NCI-H2196 (cell line): ENCODE measurements around the gene TRIM39.
"Not testable (repeated sequence)": the region's sequence is repeated elsewhere in the genome, so short reads cannot be mapped to it uniquely, and the experiment has no call there.

ENCODE experiments used
- DNase-seq: peaks from one replicate; lab custom pipeline; 2025; ENCODE audit not compliant: unreplicated experiment; lab: John Stamatoyannopoulos, UW

Gene TRIM39

DNA sequence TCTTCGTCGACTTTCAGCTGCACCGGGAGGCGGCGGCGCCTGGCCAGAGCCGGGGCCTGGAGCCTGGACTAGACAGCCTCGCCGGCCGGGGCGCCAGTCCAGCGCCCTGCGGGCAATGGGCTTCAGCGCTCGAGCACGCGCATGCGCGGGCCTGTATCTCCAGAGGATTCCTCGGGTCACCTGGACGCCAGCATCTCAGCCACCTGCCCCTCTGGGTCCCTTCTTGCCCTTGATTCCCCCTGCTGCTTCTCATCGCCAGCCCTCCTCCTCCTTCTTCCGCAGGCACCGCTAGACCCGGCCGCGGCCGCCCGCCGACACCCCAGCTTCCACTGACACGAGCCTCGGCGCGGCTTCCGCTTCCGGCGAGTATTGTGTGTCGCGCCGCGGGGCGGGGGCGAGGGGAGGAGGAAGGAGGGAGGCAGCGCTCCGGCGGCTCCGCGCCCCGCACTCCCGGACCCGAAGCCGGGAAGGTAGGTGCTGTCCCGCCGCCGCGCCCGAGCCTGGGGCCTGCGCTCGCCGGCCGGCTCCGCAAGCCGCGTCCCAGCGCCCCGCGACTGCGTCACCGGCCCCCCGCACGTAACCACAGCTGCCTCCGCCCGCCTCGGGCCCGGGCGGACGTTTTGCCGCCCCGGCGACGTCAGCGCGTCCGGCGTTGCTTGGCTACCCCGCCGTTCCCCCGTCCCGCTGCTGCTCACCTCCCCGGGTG is at the start of gene TRIM39:
Gene TRIM39, plus strand, starts transcription at position 402 of the 706 bp plus-strand sequence. CDS start 2,391 bp downstream, outside the sequence.
- peak; percentile 90 for DNase-seq

DNA sequence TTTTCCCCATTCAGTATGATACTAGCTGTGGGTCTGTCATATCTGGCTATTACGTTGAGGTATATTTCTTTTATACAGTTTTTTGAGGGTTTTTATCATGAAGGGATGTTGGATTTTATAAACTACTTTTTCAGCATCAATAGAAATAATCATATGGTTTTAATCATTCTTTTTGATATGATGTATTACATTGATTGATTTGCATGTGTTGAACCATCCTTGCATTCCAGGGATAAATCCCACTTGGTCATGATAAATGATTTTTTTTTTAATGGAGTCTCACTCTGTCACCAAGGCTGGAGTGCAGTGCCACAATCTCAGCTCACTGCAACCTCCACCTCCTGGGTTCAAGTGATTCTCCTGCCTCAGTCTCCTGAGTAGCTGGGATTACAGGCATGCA is 45.7 kb upstream of the TRIM39 start:
- DNase-seq, result not testable (repeated sequence)

DNA sequence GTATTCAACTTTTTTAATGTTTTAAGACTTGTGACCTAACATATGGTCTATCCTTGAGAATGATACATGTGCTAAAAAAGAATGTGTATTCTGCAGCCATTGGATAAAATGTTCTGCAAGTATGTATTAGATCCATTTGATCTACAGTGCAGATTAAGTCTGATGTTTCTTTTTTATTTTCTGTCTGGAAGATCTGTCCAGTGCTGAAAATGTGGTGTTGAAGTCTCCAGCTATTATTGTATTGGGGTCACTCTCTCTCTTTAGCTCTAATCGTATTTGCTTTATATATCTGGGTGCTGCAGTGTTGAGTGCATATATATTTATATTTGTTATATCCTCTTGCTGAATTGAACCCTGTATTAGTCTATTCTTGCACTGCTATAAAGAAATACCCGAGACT is 44.2 kb upstream of the TRIM39 start:
- no peak for DNase-seq

DNA sequence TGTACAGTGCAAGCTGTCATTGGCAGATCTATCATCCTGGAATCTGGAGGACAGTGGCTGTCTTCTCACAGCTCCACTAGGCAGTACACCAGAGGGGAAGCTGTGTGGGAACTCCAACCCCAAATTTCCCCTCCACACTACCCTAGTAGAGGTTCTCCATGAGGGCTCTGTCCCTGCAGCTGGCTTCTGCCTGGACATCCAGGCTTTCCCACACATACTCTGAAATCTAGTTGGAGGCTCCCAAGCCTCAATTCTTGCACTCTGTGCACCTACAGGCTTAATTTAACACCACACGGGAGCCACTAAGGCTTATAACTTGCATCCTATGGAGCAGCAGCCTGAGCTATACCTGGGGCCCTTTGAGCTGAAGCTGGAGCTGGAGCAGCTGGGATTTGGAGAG is 43.0 kb upstream of the TRIM39 start:
- no peak for DNase-seq

DNA sequence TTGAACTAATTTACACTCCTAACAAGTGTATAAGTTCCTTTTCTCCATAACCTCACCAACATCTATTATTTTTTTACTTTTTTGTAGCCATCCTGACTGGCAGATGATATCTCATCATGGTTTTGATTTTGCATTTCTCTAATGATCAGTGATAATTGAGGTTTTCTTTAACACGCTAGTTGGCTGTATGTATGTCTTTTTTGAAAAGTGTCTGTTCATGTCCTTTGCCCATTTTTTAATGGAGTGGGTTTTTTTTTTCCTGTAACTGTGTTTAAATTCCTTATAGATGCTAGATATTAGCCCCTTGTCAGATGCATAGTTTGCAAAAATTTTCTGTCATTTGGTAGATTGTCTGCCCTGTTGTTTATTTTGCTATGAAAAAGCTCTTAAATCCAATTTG is 39.6 kb upstream of the TRIM39 start:
- no peak for DNase-seq

DNA sequence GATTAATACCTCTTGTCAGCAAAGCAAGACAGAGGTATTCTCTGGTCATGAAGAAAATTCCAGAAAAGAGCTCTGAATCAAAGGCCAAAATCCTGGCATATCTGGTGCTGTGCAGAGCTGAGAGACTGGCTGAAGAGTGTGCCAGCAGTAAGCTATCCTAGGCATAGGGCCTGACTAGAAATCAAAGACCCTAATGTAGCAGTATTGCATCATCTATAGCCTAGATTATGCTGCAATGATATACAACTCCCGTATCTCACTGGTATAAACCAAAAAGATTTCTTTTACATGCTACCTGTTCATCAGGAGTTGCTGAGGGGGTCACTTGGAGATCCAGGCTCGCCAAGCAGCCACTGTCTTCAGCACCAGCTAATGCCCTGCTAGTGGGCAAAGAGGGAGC is 30.9 kb upstream of the TRIM39 start:
- no peak for DNase-seq

DNA sequence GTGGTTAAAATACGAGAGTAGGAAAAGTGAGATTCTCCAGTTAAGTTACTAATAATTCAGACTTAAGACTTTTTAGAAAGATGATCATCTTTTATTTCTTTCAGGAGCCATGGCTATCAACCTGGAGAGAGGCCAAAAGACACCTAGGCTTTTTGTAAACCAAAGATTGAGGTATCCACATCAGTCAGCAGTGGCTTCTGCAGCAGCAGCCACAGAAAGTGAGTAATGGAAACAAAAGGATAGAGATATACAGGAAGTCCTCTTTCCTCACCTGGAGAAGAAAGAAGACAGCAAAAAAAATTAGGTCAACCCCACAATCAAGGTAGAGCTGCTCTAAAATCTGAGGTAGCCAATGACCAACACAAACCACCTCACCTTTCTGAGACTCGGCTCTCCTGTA is 22.7 kb upstream of the TRIM39 start:
- no peak for DNase-seq

DNA sequence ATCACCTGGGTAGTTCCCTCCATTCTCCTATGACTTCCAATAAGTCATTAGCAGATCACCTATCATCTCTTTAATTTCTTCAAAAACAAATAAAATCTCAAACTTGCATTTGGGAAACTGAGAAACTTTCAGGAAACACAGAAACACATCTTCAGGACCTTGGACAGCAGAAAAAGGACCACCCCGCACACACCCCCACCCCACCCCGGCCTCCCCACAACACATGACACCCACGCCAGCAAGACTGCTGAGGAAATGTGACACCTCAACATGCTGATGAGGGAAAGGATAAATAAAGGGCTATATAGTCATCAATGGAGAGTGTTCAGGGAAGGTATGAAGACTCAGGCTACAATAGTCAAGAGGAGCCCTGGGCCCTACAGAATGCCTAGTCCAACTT is 15.6 kb upstream of the TRIM39 start:
- no peak for DNase-seq

DNA sequence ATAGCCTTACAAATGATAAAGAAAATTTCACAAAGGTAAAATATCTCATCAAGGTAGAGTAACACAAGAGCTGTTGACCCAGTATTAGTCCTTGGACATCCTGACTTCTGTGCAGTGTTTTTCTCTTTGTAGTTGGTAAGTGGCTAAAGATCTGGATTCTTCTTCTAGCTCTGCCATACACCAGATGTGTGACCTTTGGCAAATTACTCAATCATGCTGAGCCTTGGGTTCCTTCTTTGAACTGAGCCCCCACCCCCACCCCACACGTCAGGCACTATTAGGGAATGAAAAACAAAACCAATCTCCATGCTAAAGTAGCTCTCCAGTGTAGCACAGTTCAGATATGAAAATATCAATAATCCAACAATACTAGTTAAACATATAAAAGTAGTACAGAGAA is 15.1 kb upstream of the TRIM39 start:
- DNase-seq, result no peak

DNA sequence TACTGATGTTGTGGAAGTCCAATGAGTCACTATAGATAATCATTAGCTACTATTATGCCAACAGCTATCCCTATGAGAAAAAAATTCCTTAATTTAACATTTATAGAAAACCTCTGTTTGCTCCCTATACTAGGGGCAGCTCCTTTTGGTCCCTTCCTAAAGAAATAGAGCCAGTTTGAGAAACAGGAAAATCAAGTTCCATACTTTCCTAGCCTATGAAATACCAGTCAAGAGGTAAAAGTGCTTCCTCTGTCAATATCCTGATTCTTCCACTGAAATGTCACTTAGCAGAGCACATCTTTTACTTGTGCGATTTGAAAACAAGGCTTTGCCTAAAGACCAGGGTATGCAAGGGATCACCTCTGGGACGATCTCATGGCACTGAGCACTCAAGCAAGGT is 14.5 kb upstream of the TRIM39 start:
- DNase-seq, result no peak

DNA sequence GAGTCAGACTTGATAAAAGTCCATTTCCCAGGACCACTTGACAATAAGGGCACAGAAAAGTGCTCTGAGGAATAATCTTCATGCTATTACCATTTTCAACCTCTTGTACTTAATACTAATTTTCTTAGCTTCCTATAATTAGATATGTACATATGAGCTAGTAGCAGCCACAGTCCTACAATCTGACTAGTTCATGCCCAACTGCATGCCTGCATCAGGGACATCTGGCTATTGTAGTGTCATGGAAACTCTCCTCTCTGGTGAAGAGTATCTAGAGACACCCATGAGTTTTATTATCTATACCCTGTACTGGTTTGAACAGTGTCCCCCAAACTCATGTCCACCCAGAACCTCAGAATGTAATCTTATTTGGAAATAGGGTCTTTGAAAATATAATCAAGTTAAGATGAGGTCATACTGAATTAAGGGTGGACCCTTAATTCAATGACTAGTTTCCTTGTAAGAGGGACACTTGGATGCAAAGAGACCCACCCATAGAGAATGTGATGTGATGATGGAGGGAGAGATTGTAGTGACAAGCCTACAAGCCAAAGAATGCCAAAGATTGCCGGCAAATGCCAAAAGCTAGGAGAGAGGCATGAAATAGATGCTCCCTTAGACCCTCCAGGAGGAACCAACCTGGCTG is 13.9 kb upstream of the TRIM39 start:
- DNase-seq, result no peak

DNA sequence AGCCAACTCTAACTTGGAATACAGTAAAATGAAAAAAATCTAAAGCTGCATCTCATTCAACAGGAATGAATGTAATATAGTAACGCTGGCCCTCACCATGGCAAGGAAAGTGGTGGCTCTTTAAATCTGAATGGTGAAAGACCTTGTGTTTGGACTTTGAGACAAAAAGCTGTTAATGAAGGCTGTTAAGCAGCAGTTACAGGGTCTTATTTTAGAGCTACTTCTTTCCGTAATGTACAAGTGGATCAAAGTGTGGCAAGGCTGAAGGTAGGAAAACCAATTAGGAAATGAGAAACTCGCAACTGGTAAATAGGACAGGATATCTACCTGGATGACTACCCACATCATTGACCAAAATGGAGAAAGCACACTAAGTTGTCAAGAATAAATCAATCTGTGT is 11.6 kb upstream of the TRIM39 start:
- no peak for DNase-seq

DNA sequence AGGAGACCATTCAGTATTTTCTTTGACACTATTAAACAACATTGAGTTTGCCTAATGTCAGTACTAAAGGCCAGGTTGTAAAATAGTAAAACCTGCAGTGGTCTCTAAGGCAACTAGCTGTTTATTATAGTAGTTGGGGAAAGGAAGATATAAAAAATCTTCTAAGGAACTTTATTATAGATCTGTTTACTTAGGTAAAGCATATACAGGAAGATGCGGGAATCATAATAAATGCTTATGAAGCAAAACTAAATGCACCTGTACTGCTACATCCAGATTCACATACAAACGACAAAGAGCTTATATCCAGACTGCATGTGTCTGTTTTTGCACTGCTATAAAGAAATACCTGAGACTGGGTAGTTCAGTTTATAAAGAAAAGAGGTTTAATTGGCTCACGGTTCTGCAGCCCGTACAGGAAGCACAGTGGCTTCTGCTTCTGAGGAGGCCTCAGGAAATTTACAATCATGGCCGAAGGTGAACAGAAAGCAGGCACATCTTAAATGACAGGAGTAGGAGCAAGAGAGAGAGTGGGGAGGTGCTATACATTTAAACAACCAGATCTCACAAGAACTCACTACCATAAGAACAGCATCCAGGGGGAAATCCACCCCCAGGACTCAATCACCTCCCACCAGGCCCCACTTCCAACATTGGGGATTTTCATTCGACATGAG is 8.7 kb upstream of the TRIM39 start:
- no peak for DNase-seq

DNA sequence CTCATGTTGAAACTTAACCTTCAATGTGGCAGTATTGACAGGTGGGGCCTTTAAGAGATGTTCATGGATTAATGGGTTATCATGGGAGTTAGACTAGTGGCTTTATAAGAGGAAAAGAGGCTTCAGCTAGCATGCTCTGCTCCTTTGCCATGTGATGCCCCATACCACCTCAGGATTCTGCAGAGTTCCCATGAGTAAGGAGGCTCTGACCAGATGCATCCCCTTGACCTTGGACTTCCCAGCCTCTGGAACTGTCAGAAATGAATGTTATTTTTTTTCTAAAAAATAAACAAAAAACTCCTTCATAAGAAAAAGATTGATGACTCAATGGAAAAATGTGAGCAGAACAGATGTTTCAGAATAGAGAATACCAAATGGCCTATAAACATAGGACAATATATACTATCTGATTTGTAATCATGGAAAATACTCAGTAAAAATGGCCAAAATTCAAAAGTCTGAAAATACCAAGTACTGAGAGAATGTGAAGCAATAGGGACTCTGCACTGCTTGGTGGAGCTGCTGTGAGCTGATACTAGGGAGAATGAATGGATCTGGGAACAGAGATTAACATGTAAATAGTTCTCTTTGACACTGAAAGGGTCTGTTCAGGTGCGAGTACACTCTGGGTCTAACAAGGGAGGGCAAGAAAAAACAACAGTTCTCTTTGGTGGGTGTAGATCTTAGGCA is 7.4 kb upstream of the TRIM39 start:
- no peak for DNase-seq

DNA sequence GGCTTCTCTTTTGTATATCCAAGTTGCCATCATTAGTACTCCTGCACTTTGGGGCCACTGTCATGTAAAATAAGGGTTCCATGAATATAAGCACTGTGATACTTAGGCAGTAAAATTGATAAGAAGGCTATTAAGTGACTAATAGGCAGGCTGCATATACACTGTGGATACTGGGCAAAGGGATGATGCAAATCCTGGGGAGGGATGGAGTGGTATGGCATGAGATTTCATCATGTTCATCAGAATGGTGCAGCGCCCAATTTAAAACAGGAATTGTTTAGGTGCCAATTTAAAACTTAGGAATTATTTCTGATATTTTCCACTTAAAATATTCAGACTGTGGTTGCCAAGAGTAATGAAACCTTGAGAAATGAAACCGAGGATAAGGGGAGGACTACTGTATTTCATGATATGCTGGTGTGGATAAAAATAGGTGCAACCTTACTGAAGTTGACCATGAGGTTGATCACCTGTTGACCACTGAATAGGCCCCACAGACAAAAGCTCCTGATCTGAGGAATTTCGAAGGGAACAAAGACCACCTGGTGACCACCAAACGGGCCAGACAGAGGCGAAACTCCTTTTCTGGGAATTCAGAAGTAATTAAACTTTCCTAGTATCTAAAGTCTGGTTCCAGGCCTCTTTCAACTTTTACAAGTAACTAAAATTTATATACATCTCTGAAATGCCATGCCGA is 4.9 kb upstream of the TRIM39 start:
- no peak for DNase-seq

DNA sequence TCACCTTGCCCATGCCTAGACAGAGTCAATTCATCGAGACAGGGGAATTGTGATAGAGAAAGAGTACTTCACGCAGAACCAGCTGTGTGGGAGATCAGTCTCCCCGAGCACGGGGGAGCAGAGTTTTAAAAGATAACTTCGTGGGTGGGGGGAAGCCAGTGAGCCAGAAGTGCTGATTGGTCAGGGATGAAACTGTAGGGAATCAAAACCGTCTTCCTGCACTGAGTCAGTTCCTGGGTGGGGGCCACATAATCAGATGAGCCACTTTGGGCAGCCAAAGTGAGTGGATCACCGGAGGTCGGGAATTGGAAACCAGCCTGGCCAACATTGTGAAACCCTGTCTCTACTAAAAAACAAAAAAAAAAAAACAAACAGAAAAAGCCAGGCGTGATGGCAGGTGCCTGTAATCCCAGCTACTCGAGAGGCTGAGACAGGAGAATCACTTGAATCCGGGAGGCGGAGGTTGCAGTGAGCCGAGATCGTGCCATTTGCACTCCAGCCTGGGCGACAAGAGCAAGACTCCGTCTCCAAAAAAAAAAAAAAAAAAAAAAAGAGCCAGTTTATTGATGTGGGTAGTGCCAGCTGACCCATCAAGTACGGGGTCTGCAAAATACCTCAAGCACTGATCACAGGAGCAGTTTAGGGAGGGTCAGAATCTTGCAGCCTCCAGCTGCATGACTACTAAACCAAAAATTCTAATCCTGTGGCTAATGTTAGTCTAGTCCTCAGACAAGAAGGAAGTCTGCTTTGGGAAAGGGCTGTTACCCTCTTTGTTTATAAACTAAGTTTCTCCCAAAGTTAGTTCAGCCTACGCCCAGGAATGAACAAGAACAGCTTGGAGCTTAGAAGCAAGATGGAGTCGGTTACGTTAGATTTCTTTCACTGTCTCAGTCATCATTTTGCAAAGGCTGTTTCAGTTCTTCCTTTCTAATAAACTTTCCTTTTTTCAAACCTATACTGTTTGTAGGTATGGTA is 3.9 kb upstream of the TRIM39 start:
- DNase-seq, result no peak

DNA sequence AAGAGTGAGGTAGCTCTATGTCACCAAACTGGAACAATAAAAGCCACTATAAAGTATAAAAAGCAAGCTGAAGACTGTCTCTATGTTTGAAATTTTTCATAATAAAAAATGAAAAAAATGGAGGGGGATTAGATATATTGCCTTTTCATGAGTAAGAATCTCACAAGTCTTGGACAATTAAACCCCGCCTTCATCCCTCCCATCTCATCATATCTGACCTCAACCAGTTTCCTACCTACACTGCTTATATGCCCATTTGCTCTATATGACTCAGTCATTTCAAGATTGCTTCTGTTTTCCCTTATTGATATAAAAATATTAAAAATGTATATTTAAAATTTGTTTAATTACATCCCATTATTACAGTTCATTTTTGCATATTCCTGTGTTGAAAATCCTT is 2.9 kb upstream of the TRIM39 start:
- no peak for DNase-seq

DNA sequence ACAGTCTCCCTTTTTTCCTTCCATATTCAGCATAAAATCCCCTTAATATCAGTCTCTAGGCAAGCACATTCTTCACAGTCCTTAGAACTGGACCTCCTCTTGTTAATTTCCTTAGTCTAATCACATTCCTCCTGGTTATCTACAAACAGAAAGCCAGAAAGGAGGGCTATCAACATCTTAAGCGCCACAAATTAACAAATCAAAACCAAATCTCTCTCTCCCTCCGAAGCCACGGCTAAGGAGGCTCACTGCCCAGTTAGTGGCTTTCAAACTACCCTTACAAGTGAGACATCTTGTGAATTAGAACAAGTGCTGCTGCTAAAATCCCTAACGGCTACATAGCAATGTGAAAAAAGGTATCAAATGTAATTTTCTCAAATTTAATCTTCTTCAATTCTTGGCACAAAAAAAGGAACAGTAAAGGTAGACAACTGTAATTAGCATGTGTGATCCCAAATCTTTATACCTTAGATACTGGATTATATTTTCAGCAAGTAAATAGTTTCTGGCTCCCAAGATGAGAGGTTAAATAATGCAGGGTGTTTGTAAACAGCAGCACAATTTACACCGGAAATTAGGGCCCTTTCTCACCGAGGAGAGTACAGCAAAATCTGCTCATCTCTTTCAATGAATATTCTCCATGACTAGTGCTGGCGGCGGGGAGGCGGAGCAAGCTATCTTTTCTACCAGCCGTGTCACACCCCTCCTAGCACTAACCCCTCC is 1.4 kb upstream of the TRIM39 start:
- peak; percentile 37 for DNase-seq

DNA sequence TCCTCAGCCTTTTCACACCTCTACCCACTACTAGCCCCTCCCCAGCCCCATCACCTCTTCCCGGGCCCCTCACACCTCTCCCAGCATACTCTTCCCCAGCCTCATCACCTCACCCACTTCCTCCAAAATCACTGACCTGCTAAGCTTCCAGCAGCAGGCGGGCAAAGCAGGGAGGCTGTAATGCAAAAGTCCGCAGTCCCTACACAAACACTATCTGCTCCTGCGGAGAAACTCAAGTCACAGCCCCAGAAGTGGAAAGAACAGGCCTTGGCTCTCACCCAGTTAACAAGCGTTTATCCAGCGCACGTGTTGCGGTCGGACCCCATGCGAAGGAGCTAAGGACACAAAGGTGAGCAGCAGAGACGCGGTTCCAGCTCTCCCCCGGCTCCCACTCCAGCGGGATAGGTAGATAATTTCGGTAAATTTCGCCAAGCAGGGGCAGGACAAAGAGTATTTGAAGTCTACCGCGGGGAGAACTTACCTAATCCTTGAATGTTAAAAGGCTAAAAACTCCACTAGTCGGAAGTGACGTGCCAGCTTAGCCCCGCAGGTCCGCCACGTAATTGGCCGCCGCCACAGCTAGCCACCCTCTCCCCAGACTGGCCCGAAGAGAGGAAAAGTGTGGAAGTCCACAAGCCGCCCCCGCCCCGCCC is 728 bp upstream of the TRIM39 start:
- peak; percentile 87 for DNase-seq
